ENCODE measurements around the gene WNT3.

The WNT3 gene

DNA sequence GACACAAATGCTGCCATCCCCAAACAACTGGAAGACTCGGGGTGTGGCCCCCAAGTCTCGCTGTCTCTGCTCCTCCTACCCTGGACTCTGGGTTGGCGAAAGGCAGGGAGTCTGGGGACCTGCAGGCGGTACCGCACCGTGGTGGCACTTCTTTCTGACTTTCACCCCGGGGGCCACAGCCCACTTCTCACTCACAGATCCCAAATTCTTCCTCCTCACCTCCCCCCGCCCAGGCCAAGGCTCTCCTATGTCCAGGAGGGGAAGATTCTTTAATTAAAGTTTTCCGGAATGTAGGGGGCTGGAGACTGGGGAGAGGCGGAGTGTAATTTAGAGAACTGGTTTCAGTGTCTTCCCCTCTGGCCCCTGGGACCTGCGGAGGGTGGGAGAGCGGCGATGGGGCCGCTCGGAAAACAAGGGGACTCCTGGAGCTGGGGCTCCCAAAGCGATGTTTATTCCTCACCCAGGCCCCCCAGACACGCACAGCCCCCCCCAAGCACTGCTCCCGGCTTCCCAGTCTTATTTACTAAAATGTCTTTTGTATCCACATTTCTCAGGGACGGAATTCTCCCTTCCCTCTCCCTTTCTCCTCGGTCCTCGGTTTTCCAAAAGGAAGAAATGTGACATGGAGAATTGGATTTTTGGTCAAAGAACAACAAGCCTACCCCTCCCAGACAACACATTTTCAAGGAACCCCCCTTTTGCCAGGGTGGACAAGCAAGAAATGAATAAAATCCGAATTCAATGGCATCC is 1.2 kb downstream of the WNT3 start:
- in situ Hi-C loops (cut with HindIII; ENCODE audit: low sequenced_read_pairs) = no loop called here
- TF ChIP-seq, protein P1, sequence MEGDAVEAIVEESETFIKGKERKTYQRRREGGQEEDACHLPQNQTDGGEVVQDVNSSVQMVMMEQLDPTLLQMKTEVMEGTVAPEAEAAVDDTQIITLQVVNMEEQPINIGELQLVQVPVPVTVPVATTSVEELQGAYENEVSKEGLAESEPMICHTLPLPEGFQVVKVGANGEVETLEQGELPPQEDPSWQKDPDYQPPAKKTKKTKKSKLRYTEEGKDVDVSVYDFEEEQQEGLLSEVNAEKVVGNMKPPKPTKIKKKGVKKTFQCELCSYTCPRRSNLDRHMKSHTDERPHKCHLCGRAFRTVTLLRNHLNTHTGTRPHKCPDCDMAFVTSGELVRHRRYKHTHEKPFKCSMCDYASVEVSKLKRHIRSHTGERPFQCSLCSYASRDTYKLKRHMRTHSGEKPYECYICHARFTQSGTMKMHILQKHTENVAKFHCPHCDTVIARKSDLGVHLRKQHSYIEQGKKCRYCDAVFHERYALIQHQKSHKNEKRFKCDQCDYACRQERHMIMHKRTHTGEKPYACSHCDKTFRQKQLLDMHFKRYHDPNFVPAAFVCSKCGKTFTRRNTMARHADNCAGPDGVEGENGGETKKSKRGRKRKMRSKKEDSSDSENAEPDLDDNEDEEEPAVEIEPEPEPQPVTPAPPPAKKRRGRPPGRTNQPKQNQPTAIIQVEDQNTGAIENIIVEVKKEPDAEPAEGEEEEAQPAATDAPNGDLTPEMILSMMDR (IDR thresholded peaks at IDR 0.05; ENCODE audit: low read depth, low read length) = no peak
- H3K4me3 ChIP-seq (ENCODE audit: low read depth, low read length) = no peak overlapping the region
- no peak for DNase-seq (ENCODE audit: low read depth, low spot score)

DNA sequence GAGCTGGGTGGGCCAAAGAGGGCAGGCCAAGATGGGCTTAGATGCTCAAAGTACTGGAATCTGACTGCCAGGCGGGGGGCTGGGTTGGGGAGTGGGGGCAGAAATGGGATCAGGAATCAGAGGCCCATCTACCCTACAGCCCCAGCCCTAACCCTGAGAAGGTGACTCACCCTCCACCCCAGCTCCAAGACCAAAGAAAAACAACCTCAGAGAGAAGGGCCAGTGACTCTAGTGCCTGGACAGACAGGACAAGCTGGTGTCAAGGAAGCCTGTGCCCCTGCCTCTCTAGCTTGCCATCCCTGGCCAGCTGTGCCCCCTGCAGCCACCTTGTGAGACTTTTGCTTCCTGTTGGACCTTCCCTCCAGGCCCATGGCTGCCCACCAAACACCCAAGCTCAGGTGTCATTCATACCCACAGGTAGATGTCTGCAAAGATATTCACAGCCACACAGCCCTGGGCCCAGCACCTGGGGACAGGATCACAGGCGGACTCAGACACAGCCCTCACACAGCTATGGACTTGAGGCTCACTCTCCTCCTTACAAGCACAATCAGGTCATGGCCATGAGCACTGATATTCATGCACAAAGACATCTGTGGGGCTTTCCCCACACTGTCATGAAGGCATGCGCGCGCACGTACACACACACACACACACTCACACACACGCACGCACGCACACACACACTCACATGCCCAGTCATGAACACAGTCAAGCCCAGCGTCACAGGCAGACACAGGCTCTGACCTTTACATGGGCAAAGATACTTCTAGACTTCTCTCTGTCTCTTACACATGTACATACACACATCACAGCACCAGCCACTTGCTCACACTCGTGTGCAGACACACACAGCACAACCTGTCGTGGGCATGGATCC is 2.8 kb downstream of the WNT3 start:
- TF ChIP-seq, protein P1 (IDR thresholded peaks at IDR 0.05; ENCODE audit: low read depth, low read length) = no peak
- DNase-seq (ENCODE audit: low read depth, low spot score) = no peak
- in situ Hi-C loops (cut with HindIII; ENCODE audit: low sequenced_read_pairs) = no loop called here
- H3K4me3 ChIP-seq (ENCODE audit: low read depth, low read length) = no peak overlapping the region

DNA sequence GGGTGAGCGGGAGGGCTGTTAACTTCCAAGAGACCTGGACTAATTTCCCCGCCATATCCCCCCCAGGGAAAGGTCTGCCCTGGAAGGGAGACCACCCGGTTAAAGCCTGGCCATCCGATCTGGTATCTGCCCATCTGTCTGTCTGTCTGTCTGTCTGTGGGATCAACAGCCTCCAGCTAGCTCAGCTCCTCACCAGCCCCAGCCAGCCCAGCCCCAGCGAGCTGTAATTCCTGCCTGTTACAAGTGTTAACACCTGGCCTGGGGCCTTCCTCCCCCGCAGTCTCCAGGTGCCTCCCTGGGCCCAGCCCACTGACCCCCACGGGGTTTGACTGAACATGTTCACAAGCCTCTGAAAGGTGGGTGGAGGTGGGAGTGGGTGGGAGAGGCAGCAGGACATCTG is 4.0 kb downstream of the WNT3 start:
- DNase-seq (ENCODE audit: low read depth, low spot score) = no peak
- in situ Hi-C loops (cut with HindIII; ENCODE audit: low sequenced_read_pairs) = no loop called here
- H3K4me3 ChIP-seq (ENCODE audit: low read depth, low read length) = no peak overlapping the region
- TF ChIP-seq, protein P1 (IDR thresholded peaks at IDR 0.05; ENCODE audit: low read depth, low read length) = no peak

DNA sequence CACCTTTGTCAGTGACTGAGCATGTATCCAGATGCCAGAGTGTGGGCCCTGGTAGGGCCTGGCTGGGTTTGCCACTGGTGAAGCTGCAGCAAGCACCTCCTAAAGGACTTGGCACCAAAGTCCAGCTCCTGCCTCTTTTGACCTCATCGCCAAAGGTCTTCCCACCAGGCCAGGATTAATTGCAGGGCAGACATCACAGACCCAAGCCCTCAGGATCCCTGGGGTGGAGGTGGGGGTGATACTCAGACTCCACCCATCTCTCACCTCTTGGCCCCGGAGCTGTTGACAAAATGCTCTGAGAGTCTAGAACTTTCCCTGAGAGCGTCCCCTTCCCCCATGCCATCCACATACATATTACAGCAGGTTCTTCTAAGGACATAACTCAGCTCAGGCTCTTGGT is 4.6 kb downstream of the WNT3 start:
- no peak for DNase-seq (ENCODE audit: low read depth, low spot score)
- H3K4me3 ChIP-seq (ENCODE audit: low read depth, low read length) = no peak overlapping the region
- TF ChIP-seq, protein P1 (IDR thresholded peaks at IDR 0.05; ENCODE audit: low read depth, low read length) = no peak
- in situ Hi-C loops (cut with HindIII; ENCODE audit: low sequenced_read_pairs) = no loop called here

DNA sequence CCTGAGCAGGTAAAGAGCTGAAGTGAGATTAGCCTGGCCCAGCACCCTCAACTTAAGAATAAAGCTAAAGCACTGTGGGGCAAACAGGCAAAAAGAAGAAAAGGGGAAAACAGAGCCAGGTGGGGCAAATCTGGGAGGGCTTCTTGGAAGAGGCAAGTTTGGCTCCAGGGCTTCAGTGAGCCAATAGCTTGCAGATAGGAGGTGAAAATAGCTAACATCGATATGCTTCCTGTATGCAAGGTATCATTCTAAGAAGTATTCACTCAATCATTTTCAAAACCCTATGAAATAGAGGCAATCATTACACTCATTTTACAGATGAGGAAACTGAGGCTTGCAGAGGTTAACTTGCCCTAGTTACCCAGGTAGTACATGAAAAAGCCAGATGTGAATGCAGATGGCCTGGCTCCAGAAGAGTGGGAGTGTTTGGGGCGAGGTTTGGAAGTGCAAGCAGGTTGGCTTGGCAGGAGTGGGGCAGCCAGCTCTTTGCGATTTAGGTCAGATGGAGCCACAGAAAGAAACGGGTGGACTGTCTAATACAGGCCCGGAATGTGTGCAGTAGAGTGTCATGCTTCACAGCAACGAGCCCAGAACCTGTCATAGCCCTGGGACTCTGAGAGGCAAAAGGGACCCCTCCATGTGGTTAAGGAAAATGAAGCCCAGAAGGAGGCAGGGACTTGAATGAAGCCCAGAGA is 5.7 kb downstream of the WNT3 start:
- in situ Hi-C loops (cut with HindIII; ENCODE audit: low sequenced_read_pairs) = no loop called here

More for the DNA sequence above, 5.7 kb downstream of the WNT3 start:
- DNase-seq (ENCODE audit: low read depth, low spot score) = no peak
- H3K4me3 ChIP-seq (ENCODE audit: low read depth, low read length) = no peak overlapping the region
- TF ChIP-seq, protein P1 (IDR thresholded peaks at IDR 0.05; ENCODE audit: low read depth, low read length) = no peak
